ENCODE data around the gene HSPB2.

Gene HSPB2

DNA sequence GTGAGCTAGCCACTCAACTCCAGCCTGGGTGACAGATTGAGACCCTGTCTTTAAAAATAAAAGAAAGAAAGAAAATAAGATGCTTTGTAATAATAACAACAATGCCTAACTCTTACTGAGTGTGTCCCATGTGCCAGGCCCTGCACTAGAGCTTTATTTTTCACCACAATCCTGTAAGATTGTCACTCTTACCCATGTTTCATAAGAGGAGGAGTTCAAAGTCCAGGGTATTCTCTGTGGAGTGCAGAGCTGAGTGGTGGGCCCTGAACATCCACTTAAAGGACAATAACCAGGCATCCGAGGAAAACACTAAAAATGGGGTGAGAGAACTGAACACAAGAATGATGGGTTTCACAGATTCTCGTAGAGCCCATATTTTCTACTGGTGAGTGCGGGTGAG lies 5.3 kb downstream of the HSPB2 start:
- DNase-seq (ENCODE audit: low read depth in 1 of 2, low spot score in 1 of 2) = no peak
- TF ChIP-seq GABPA (IDR thresholded peaks at IDR 0.05; ENCODE audit: low read depth) (no peak), SPI1 (IDR thresholded peaks at IDR 0.05; ENCODE audit: borderline replicate concordance, low read depth) (no peak), POLR2AphosphoS5 (IDR thresholded peaks at IDR 0.05; ENCODE audit: low read depth) (no peak)
- TF ChIP-seq, protein P1, sequence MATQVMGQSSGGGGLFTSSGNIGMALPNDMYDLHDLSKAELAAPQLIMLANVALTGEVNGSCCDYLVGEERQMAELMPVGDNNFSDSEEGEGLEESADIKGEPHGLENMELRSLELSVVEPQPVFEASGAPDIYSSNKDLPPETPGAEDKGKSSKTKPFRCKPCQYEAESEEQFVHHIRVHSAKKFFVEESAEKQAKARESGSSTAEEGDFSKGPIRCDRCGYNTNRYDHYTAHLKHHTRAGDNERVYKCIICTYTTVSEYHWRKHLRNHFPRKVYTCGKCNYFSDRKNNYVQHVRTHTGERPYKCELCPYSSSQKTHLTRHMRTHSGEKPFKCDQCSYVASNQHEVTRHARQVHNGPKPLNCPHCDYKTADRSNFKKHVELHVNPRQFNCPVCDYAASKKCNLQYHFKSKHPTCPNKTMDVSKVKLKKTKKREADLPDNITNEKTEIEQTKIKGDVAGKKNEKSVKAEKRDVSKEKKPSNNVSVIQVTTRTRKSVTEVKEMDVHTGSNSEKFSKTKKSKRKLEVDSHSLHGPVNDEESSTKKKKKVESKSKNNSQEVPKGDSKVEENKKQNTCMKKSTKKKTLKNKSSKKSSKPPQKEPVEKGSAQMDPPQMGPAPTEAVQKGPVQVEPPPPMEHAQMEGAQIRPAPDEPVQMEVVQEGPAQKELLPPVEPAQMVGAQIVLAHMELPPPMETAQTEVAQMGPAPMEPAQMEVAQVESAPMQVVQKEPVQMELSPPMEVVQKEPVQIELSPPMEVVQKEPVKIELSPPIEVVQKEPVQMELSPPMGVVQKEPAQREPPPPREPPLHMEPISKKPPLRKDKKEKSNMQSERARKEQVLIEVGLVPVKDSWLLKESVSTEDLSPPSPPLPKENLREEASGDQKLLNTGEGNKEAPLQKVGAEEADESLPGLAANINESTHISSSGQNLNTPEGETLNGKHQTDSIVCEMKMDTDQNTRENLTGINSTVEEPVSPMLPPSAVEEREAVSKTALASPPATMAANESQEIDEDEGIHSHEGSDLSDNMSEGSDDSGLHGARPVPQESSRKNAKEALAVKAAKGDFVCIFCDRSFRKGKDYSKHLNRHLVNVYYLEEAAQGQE (IDR thresholded peaks at IDR 0.05; ENCODE audit: insufficient replicate concordance, low read depth) = no peak
- TF ChIP-seq, protein P2, sequence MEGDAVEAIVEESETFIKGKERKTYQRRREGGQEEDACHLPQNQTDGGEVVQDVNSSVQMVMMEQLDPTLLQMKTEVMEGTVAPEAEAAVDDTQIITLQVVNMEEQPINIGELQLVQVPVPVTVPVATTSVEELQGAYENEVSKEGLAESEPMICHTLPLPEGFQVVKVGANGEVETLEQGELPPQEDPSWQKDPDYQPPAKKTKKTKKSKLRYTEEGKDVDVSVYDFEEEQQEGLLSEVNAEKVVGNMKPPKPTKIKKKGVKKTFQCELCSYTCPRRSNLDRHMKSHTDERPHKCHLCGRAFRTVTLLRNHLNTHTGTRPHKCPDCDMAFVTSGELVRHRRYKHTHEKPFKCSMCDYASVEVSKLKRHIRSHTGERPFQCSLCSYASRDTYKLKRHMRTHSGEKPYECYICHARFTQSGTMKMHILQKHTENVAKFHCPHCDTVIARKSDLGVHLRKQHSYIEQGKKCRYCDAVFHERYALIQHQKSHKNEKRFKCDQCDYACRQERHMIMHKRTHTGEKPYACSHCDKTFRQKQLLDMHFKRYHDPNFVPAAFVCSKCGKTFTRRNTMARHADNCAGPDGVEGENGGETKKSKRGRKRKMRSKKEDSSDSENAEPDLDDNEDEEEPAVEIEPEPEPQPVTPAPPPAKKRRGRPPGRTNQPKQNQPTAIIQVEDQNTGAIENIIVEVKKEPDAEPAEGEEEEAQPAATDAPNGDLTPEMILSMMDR (IDR thresholded peaks at IDR 0.05; ENCODE audit: insufficient read depth, low read length) = no peak
- H3K27ac ChIP-seq (replicated peaks) = no peak overlapping the region
- no peaks in the 10 kb centered on the region for H3K27me3 ChIP-seq (ENCODE audit: insufficient read depth, poor library complexity, severe bottlenecking)
- no peak overlapping the region for H3K4me3 ChIP-seq (replicated peaks; ENCODE audit: insufficient read depth, low read length)

DNA sequence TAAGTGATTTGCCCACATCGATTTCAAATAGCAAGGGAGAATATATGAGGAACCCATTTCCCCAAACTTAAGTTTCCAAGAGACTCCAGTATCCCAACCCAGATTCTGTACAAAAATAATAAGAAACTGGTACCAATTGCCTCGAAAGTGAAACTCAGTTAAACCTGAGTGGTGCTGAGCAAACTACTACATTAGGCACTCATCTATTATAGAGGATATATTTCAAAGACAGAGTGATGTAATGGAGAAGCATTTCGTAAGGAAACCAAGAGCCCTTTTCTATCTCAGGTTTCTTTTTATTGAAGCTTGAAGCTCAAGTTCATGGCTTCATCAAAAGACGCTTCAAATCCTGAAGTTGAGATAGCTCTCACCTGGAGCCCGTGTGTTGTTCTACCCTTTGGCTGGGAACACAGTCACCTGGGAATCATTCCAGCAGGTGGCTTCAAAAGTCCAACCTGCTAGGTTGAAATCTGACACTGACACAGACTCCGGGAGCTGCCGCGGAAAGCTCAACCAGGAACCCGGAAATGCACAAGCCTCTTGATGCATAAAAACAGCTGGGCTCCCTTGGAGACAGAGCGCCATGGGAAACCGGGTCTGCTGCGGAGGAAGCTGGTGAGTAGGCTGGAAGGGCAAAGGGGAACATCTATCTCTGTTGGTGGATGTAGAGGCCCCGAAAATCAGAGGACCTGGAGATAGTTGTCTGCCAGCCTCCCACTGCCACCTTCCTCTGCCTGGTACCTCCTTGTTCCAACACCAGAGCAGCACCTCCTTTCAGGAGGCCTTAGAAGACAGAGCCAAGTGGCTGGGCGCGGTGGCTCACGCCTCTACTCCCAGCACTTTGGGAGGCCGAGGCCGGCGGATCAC lies 6.1 kb downstream of the HSPB2 start, which contains the start of gene C11orf52:
Gene C11orf52, plus strand, starts transcription at position 524 of the 867 bp plus-strand sequence. Its CDS starts 60 bp downstream, at position 584.
- no peak within 1 kb of the TSS for H3K4me3 ChIP-seq (replicated peaks; ENCODE audit: insufficient read depth, low read length)
- no peaks in the 10 kb centered on the region for H3K27me3 ChIP-seq (ENCODE audit: insufficient read depth, poor library complexity, severe bottlenecking)

DNA sequence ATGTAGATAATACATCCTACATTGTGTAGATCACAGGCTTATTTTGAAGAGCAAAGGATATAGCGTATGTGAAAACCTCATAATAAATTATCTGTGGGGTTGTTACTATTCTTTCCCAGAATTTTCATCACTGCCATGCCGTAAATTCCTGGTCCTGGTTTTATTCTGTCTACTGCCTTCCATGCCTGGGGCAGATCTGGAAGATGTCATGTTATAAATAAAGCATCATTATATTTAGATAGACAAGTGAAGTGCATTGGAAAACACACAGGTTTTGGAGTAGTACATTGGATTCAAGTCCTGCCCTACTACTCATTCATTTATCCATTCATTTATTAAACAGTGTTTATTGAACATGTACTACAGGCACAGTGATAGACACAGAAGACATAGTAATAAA lies 8.4 kb downstream of the HSPB2 start:
- no peak overlapping the region for H3K27ac ChIP-seq (replicated peaks)
- H3K4me3 ChIP-seq (replicated peaks; ENCODE audit: insufficient read depth, low read length) = no peak overlapping the region
- no peak for DNase-seq (ENCODE audit: low read depth in 1 of 2, low spot score in 1 of 2)
- H3K27me3 ChIP-seq (ENCODE audit: insufficient read depth, poor library complexity, severe bottlenecking) = no peaks in the 10 kb centered on the region
- TF ChIP-seq, protein P1 (IDR thresholded peaks at IDR 0.05; ENCODE audit: insufficient replicate concordance, low read depth) = no peak
- no peak for TF ChIP-seq POLR2AphosphoS5 (IDR thresholded peaks at IDR 0.05; ENCODE audit: low read depth)
- TF ChIP-seq, protein P2 (IDR thresholded peaks at IDR 0.05; ENCODE audit: insufficient read depth, low read length) = no peak
- TF ChIP-seq SPI1 (IDR thresholded peaks at IDR 0.05; ENCODE audit: borderline replicate concordance, low read depth) = no peak
- TF ChIP-seq GABPA (IDR thresholded peaks at IDR 0.05; ENCODE audit: low read depth) = no peak

More for the DNA sequence above, 6.1 kb downstream of the HSPB2 start, which contains the start of gene C11orf52:
- no peak within 1 kb of the TSS for H3K27ac ChIP-seq (replicated peaks)
- TF ChIP-seq SPI1 (IDR thresholded peaks at IDR 0.05; ENCODE audit: borderline replicate concordance, low read depth) (no peak), POLR2AphosphoS5 (IDR thresholded peaks at IDR 0.05; ENCODE audit: low read depth) (no peak), GABPA (IDR thresholded peaks at IDR 0.05; ENCODE audit: low read depth) (no peak)
- TF ChIP-seq, protein P1 (IDR thresholded peaks at IDR 0.05; ENCODE audit: insufficient replicate concordance, low read depth) = no peak
- TF ChIP-seq, protein P2 (IDR thresholded peaks at IDR 0.05; ENCODE audit: insufficient read depth, low read length) = no peak
- DNase-seq (ENCODE audit: low read depth in 1 of 2, low spot score in 1 of 2) = no peak

All from HL-60 (cell line).